ENCODE results near the gene NKAIN4.

NKAIN4 gene

GRCh38 chr20:63278661-63279060 lies 24.4 kb upstream of the NKAIN4 start:
- no peak for TF ChIP-seq CTCF (IDR thresholded peaks at IDR 0.05; ENCODE audit: insufficient read depth, low read length, missing control alignments)
- H3K4me3 ChIP-seq (ENCODE audit: low read depth, low read length), result no peak overlapping the region
- POLR2A ChIA-PET, result no interaction called here
- CTCF ChIA-PET, result interaction anchor here (1.3 to 16.0 kb wide), 2 partner anchors 10 to 54 kb away, joined by 3 to 142 read pairs; no protein-coding TSS in a partner anchor
- DNase-seq (ENCODE audit: low read depth, low spot score), result no peak

GRCh38 chr20:63277466-63278272 lies 23.4 kb upstream of the NKAIN4 start:
- DNase-seq (ENCODE audit: low read depth, low spot score), result no peak
- POLR2A ChIA-PET, result interaction anchor here (1.5 kb wide), 1 partner anchor 9 kb away, joined by 5 read pairs; no protein-coding TSS in a partner anchor

GRCh38 chr20:63276956-63277355 lies 22.7 kb upstream of the NKAIN4 start:
- no peak overlapping the region for H3K4me3 ChIP-seq (ENCODE audit: low read depth, low read length)
- ChIA-PET CTCF (interaction anchor here (0.9 to 16.0 kb wide), 5 partner anchors 8 to 53 kb away, joined by 3 to 142 read pairs (median 5); no protein-coding TSS in a partner anchor), POLR2A (interaction anchor here (1.5 kb wide), 1 partner anchor 10 kb away, joined by 5 read pairs; no protein-coding TSS in a partner anchor)
- DNase-seq (ENCODE audit: low read depth, low spot score), result no peak
- TF ChIP-seq CTCF (IDR thresholded peaks at IDR 0.05; ENCODE audit: insufficient read depth, low read length, missing control alignments), result no peak

More at GRCh38 chr20:63277466-63278272, 23.4 kb upstream of the NKAIN4 start:
- CTCF ChIA-PET, result interaction anchor here (0.9 to 16.0 kb wide), 4 partner anchors 14 to 104 kb away, joined by 3 to 142 read pairs (median 4); no protein-coding TSS in a partner anchor
- no peak overlapping the region for H3K4me3 ChIP-seq (ENCODE audit: low read depth, low read length)
- TF ChIP-seq CTCF (IDR thresholded peaks at IDR 0.05; ENCODE audit: insufficient read depth, low read length, missing control alignments), result no peak

- ChIA-PET POLR2A (no interaction called here), CTCF (interaction anchor here (1.6 to 16.0 kb wide), 2 partner anchors 9 to 51 kb away, joined by 5 to 142 read pairs; no protein-coding TSS in a partner anchor)
- H3K4me3 ChIP-seq (ENCODE audit: low read depth, low read length), result no peak overlapping the region
- TF ChIP-seq CTCF (IDR thresholded peaks at IDR 0.05; ENCODE audit: insufficient read depth, low read length, missing control alignments), result no peak
- no peak for DNase-seq (ENCODE audit: low read depth, low spot score)
Observed at GRCh38 chr20:63275825-63276224, 21.6 kb upstream of the NKAIN4 start.

- TF ChIP-seq CTCF (IDR thresholded peaks at IDR 0.05; ENCODE audit: insufficient read depth, low read length, missing control alignments), result no peak
- ChIA-PET CTCF (interaction anchor here (0.7 to 16.0 kb wide), 3 partner anchors 16 to 50 kb away, joined by 3 to 142 read pairs (median 3); no protein-coding TSS in a partner anchor), POLR2A (interaction anchor here (0.6 to 1.3 kb wide), 2 partner anchors 8 to 21 kb away, joined by 3 read pairs; no protein-coding TSS in a partner anchor)
- DNase-seq (ENCODE audit: low read depth, low spot score), result no peak
- H3K4me3 ChIP-seq (ENCODE audit: low read depth, low read length), result peak overlapping the region; percentile 94
Observed at GRCh38 chr20:63274381-63275228, 20.3 kb upstream of the NKAIN4 start.

Measured in AG04449 (cell line).